ENCODE results near the gene A2ML1.
"Not testable (repeated sequence)": the region's sequence is repeated elsewhere in the genome, so short reads cannot be mapped to it uniquely, and the experiment has no call there.

The A2ML1 gene

GRCh38 chr12:8907513-8907912 lies 85.1 kb downstream of the A2ML1 start:
- no peak for DNase-seq (ENCODE audit: low spot score)

GRCh38 chr12:8909752-8910151 lies 87.3 kb downstream of the A2ML1 start:
- DNase-seq (ENCODE audit: low spot score), result no peak

GRCh38 chr12:8911606-8912268 lies 89.3 kb downstream of the A2ML1 start:
- no peak for DNase-seq (ENCODE audit: low spot score)

- peak; percentile 37 for DNase-seq (ENCODE audit: low spot score)
These were observed 90.5 kb downstream of the A2ML1 start for GRCh38 chr12:8912914-8913313.

- peak; percentile 9 for DNase-seq (ENCODE audit: low spot score)
These were observed 91.2 kb downstream of the A2ML1 start for GRCh38 chr12:8913702-8914032.

GRCh38 chr12:8914033-8914715 lies 91.8 kb downstream of the A2ML1 start, which contains the start of gene PHC1:
Gene PHC1, plus strand, starts transcription at chr12:8914509. Its CDS starts 3,169 bp downstream, at chr12:8917678.
- DNase-seq (ENCODE audit: low spot score), result peak; percentile 67

GRCh38 chr12:8914716-8915526 lies 92.5 kb downstream of the A2ML1 start:
- DNase-seq (ENCODE audit: low spot score), result peak; percentile 57

GRCh38 chr12:8916154-8916553 lies 93.7 kb downstream of the A2ML1 start:
- no peak for DNase-seq (ENCODE audit: low spot score)

- DNase-seq (ENCODE audit: low spot score), result no peak
These were observed 94.6 kb downstream of the A2ML1 start for GRCh38 chr12:8917031-8917430.

- DNase-seq (ENCODE audit: low spot score), result no peak
These were observed 95.3 kb downstream of the A2ML1 start for GRCh38 chr12:8917751-8918150.

GRCh38 chr12:8919643-8920042 lies 97.2 kb downstream of the A2ML1 start:
- not testable (repeated sequence) for DNase-seq (ENCODE audit: low spot score)

- no peak for DNase-seq (ENCODE audit: low spot score)
These were observed 100.1 kb downstream of the A2ML1 start for GRCh38 chr12:8922544-8922943.

All from RKO (cell line).